ENCODE measurements around the gene SPAG5. TPM values are rescaled to one million over a fixed set of nuclear protein-coding genes. Genes with fewer than 3 reads are reported as not detected.

Gene SPAG5
- total and polyA plus RNA-seq, 2 experiments from 2014 or later, result 99.6 to 104 TPM

DNA sequence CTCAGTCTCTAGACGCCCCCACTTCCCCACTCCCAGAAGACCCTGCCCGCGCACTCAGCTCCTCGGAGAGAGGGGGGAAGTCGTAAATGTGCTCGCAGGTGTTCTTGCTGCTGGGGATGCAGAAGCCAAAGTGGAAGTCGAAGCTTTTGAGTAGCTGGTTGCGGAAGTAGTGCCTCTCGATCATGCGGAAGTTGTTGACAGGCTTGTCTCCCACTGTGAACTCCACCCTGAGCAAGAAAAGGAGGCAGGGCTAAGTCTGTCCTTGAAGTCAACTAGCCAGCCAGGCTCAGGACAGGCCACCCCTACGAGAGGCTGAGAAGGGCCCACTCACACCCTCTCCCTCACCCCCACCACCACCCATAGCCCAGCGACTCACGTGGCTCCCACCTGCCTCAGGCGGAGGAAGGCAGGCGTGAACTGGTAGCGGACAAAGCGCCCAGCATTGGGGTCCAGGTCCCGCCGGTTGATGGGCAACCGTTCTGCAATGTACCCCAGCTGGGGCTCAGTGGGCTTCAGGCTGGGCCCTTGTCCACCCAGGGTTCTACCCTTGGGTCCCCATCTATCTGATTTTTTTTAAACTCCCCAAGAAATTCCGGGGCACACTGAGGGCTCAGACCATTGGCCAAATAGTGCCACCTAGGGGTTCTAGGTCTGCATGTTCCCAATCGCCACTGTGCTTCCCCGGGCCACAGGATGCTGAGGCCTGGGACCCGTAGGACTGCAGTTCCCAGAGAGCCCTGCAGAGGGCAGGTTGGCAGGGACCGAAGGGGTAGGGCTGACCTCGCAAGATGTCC, 51.0 kb downstream of the SPAG5 start:
- peaks cover 19% of the 10 kb centered on the region for H3K4me1 ChIP-seq (ENCODE audit: insufficient read depth)
- H2AFZ ChIP-seq, result no peak overlapping the region
- no peak overlapping the region for H3K4me3 ChIP-seq
- Mint-ChIP-seq H3K4me1 (peaks cover 34% of the 10 kb centered on the region), H3K4me3 (no peak overlapping the region), H3K9me3 (no peaks in the 10 kb centered on the region; the same call in 2 of the 3 replicates), H3K27me3 (ENCODE audit: insufficient read depth, low read depth, poor library complexity) (peaks cover 19% of the 10 kb centered on the region), H3K36me3 (ENCODE audit: low read depth) (no peaks in the 10 kb centered on the region; the same call in 2 of the 3 replicates), H3K27ac (no peak overlapping the region)
- H3K36me3 ChIP-seq (ENCODE audit: insufficient read depth), result no peaks in the 10 kb centered on the region
- peak; percentile 94 for DNase-seq (ENCODE audit: low spot score)
- no peak overlapping the region for H3K27ac ChIP-seq (ENCODE audit: low read depth)
- H3K27me3 ChIP-seq (ENCODE audit: insufficient read depth), result no peaks in the 10 kb centered on the region
- H3F3A ChIP-seq (replicated peaks; ENCODE audit: low read depth), result no peaks in the 10 kb centered on the region
- H3K9me2 ChIP-seq (ENCODE audit: insufficient read depth), result no peaks in the 10 kb centered on the region
- TF ChIP-seq EZH2phosphoT487 (IDR thresholded peaks at IDR 0.05; ENCODE audit: unreplicated experiment) (no peak), ZNF331 (CRISPR knock-in tag; IDR thresholded peaks at IDR 0.05; ENCODE audit: low read depth) (no peak), CREB1 (CRISPR knock-in tag; IDR thresholded peaks at IDR 0.05; ENCODE audit: low read depth) (no peak), NANOG (IDR thresholded peaks at IDR 0.05; ENCODE audit: borderline replicate concordance) (no peak), ZNF114 (CRISPR knock-in tag; IDR thresholded peaks at IDR 0.05) (no peak)
- TF ChIP-seq, protein P1, sequence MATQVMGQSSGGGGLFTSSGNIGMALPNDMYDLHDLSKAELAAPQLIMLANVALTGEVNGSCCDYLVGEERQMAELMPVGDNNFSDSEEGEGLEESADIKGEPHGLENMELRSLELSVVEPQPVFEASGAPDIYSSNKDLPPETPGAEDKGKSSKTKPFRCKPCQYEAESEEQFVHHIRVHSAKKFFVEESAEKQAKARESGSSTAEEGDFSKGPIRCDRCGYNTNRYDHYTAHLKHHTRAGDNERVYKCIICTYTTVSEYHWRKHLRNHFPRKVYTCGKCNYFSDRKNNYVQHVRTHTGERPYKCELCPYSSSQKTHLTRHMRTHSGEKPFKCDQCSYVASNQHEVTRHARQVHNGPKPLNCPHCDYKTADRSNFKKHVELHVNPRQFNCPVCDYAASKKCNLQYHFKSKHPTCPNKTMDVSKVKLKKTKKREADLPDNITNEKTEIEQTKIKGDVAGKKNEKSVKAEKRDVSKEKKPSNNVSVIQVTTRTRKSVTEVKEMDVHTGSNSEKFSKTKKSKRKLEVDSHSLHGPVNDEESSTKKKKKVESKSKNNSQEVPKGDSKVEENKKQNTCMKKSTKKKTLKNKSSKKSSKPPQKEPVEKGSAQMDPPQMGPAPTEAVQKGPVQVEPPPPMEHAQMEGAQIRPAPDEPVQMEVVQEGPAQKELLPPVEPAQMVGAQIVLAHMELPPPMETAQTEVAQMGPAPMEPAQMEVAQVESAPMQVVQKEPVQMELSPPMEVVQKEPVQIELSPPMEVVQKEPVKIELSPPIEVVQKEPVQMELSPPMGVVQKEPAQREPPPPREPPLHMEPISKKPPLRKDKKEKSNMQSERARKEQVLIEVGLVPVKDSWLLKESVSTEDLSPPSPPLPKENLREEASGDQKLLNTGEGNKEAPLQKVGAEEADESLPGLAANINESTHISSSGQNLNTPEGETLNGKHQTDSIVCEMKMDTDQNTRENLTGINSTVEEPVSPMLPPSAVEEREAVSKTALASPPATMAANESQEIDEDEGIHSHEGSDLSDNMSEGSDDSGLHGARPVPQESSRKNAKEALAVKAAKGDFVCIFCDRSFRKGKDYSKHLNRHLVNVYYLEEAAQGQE (IDR thresholded peaks at IDR 0.05; ENCODE audit: unreplicated experiment), result no peak
- TF ChIP-seq, protein P2, sequence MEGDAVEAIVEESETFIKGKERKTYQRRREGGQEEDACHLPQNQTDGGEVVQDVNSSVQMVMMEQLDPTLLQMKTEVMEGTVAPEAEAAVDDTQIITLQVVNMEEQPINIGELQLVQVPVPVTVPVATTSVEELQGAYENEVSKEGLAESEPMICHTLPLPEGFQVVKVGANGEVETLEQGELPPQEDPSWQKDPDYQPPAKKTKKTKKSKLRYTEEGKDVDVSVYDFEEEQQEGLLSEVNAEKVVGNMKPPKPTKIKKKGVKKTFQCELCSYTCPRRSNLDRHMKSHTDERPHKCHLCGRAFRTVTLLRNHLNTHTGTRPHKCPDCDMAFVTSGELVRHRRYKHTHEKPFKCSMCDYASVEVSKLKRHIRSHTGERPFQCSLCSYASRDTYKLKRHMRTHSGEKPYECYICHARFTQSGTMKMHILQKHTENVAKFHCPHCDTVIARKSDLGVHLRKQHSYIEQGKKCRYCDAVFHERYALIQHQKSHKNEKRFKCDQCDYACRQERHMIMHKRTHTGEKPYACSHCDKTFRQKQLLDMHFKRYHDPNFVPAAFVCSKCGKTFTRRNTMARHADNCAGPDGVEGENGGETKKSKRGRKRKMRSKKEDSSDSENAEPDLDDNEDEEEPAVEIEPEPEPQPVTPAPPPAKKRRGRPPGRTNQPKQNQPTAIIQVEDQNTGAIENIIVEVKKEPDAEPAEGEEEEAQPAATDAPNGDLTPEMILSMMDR (conservative IDR thresholded peaks at IDR 0.05; ENCODE audit: low read depth in 2 of 2), result peak; percentile 90 to 99
- no peak overlapping the region for H3K4me2 ChIP-seq
- H3K79me2 ChIP-seq (replicated peaks; ENCODE audit: insufficient read depth), result peaks cover 8% of the 10 kb centered on the region
- ATAC-seq, result peak; percentile 57
- H4K20me1 ChIP-seq (replicated peaks; ENCODE audit: insufficient read depth), result no peaks in the 10 kb centered on the region; the same call in 1 of the 2 replicates

DNA sequence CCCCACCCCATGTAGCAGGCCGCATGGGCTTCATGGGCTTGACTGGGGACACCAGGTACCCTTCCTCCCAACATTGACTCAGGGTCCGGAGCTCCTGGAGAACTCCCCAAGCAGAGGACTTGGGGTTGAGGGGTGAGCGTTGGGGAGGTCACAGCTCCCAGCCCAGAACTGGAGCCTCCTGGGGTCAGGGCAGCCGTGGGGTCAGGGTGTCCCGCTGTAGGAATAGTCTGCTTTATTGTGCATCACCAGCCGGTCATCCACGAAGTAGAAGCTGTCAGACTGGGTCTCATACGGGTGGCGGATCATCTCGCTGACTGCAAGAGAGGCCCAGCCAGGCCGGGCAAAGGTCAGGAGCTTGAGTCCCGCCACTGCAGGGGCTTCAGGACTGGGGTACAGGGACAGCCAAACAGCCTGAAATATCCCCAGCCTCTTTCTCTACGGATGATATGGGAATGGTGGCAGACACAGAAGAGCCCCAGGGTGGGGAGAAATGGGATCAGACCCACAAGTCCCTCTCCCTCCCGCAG, 51.7 kb downstream of the SPAG5 start:
- Mint-ChIP-seq H3K4me3 (no peak overlapping the region), H3K27ac (no peak overlapping the region), H3K9me3 (no peaks in the 10 kb centered on the region), H3K27me3 (ENCODE audit: insufficient read depth, low read depth, poor library complexity) (peaks cover 17% of the 10 kb centered on the region), H3K4me1 (peaks cover 31% of the 10 kb centered on the region), H3K36me3 (ENCODE audit: low read depth) (no peaks in the 10 kb centered on the region; the same call in 2 of the 3 replicates)
- no peak for DNase-seq (ENCODE audit: low spot score)
- Histone ChIP-seq H3K79me2 (replicated peaks; ENCODE audit: insufficient read depth) (peaks cover 8% of the 10 kb centered on the region), H3K9me2 (ENCODE audit: insufficient read depth) (no peaks in the 10 kb centered on the region), H3F3A (replicated peaks; ENCODE audit: low read depth) (no peaks in the 10 kb centered on the region), H3K4me3 (no peak overlapping the region), H4K20me1 (replicated peaks; ENCODE audit: insufficient read depth) (no peaks in the 10 kb centered on the region; the same call in 1 of the 2 replicates), H3K4me2 (no peak overlapping the region), H3K27ac (ENCODE audit: low read depth) (no peak overlapping the region), H3K27me3 (ENCODE audit: insufficient read depth) (no peaks in the 10 kb centered on the region), H2AFZ (no peak overlapping the region), H3K4me1 (ENCODE audit: insufficient read depth) (peaks cover 17% of the 10 kb centered on the region), H3K36me3 (ENCODE audit: insufficient read depth) (no peaks in the 10 kb centered on the region)
- no peak for ATAC-seq
- TF ChIP-seq, protein P2 (conservative IDR thresholded peaks at IDR 0.05; ENCODE audit: low read depth in 2 of 2), result no peak
- no peak for TF ChIP-seq EZH2 (IDR thresholded peaks at IDR 0.05; ENCODE audit: low read depth, unreplicated experiment)
- TF ChIP-seq, protein P3, sequence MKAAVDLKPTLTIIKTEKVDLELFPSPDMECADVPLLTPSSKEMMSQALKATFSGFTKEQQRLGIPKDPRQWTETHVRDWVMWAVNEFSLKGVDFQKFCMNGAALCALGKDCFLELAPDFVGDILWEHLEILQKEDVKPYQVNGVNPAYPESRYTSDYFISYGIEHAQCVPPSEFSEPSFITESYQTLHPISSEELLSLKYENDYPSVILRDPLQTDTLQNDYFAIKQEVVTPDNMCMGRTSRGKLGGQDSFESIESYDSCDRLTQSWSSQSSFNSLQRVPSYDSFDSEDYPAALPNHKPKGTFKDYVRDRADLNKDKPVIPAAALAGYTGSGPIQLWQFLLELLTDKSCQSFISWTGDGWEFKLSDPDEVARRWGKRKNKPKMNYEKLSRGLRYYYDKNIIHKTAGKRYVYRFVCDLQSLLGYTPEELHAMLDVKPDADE (IDR thresholded peaks at IDR 0.05), result no peak

Measured in GM23338 (cell line).